ENCODE data around the gene IRX5.
A peak's percentile ranks its signal among the peaks of the same experiment; 100 is the strongest.

Gene IRX5

GRCh38 chr16:54931120-54932014 lies 702 bp downstream of the IRX5 start:
- DNase-seq = peak; percentile 64

- DNase-seq = no peak
Measured at GRCh38 chr16:54932021-54932660, 1.5 kb downstream of the IRX5 start.

GRCh38 chr16:54932737-54933254 lies 2.1 kb downstream of the IRX5 start:
- DNase-seq = no peak

GRCh38 chr16:54933281-54934011 lies 2.8 kb downstream of the IRX5 start:
- peak; percentile 40 for DNase-seq

GRCh38 chr16:54934481-54935265 lies 4.0 kb downstream of the IRX5 start:
- DNase-seq = peak; percentile 47

- DNase-seq = peak; percentile 51
Measured at GRCh38 chr16:54935266-54935968, 4.8 kb downstream of the IRX5 start.

GRCh38 chr16:54936201-54936978 lies 5.7 kb downstream of the IRX5 start:
- DNase-seq = peak; percentile 67

- peak; percentile 65 for DNase-seq
Measured at GRCh38 chr16:54936979-54937670, 6.5 kb downstream of the IRX5 start.

GRCh38 chr16:54937671-54938211 lies 7.1 kb downstream of the IRX5 start:
- no peak for DNase-seq

GRCh38 chr16:54938212-54939028 lies 7.8 kb downstream of the IRX5 start:
- DNase-seq = peak; percentile 57

- DNase-seq = no peak
Measured at GRCh38 chr16:54939029-54939346, 8.3 kb downstream of the IRX5 start.

GRCh38 chr16:54939510-54940278 lies 9.0 kb downstream of the IRX5 start:
- DNase-seq = no peak

GRCh38 chr16:54940279-54940604 lies 9.6 kb downstream of the IRX5 start:
- no peak for DNase-seq

GRCh38 chr16:54942353-54942943 lies 11.8 kb downstream of the IRX5 start:
- DNase-seq = no peak

GRCh38 chr16:54944002-54944401 lies 13.3 kb downstream of the IRX5 start:
- DNase-seq = no peak

- DNase-seq = no peak
Measured at GRCh38 chr16:54945063-54945462, 14.4 kb downstream of the IRX5 start.

GRCh38 chr16:54946909-54947308 lies 16.2 kb downstream of the IRX5 start:
- no peak for DNase-seq

GRCh38 chr16:54947616-54948015 lies 17.0 kb downstream of the IRX5 start:
- DNase-seq = no peak

Data from left hindlimb (tissue), 1 donor.